A673 (cell line): ENCODE data around the gene ARHGEF9. TPM values are rescaled to one million over a fixed set of nuclear protein-coding genes. Genes with fewer than 3 reads are reported as not detected.

ENCODE experiments used
- BruUV-seq: library from RNA; stranded (reverse); fragments of 400-500 nt; replicated peaks from 2 replicates; lab custom pipeline; 2021; lab: Mats Ljungman, UMichigan
- CTCF ChIA-PET: fragments of 300-600 bp; sonication (Branson Sonifier 250); formaldehyde crosslinking; loops from one replicate; lab custom pipeline; 2022; ENCODE audit warnings: antibody characterized with exemption; lab: Charles Lee
- POLR2A ChIA-PET: fragments of 300-600 bp; sonication (Branson Sonifier 250); formaldehyde crosslinking; loops from one replicate; lab custom pipeline; 2022; ENCODE audit warnings: antibody characterized with exemption; ENCODE audit not compliant: low non-redundant PET; lab: Charles Lee
- DNase-seq: peaks from one replicate; pipeline ENCODE4 v3.0.0-alpha.2; 2015; ENCODE audit warnings: low spot score
- H3K27ac ChIP-seq: fragments of 200-600 bp; sonication (generic); 2 replicates; pipeline ENCODE4 v1.5.1; 2016; ENCODE audit warnings: mixed run types, low read depth, mild to moderate bottlenecking, mixed read lengths, antibody characterized with exemption, low read length; ENCODE audit not compliant: poor library complexity, severe bottlenecking
- H3K27me3 ChIP-seq: fragments of 200-600 bp; sonication (generic); replicated peaks from 2 replicates; pipeline ENCODE4 v1.6.1; 2017; ENCODE audit warnings: mixed run types, low read depth, mild to moderate bottlenecking, mixed read lengths, antibody characterized with exemption, low read length; ENCODE audit not compliant: insufficient read depth, poor library complexity
- H3K36me3 ChIP-seq: fragments of 200-600 bp; sonication (generic); 2 replicates; pipeline ENCODE4 v1.6.1; 2016; ENCODE audit warnings: mixed run types, mild to moderate bottlenecking, mixed read lengths, antibody characterized with exemption, low read length; ENCODE audit not compliant: insufficient read depth, poor library complexity, severe bottlenecking
- H3K4me1 ChIP-seq: fragments of 200-600 bp; sonication (generic); 2 replicates; pipeline ENCODE4 v1.6.1; 2017; ENCODE audit warnings: mixed run types, mild to moderate bottlenecking, mixed read lengths, antibody characterized with exemption, low read length; ENCODE audit not compliant: insufficient read depth, poor library complexity, severe bottlenecking
- H3K4me3 ChIP-seq: fragments of 200-600 bp; sonication (generic); 2 replicates; pipeline ENCODE4 v1.5.1; 2016; ENCODE audit warnings: low read depth, mixed run types, mild to moderate bottlenecking, mixed read lengths, low read length; ENCODE audit not compliant: poor library complexity, severe bottlenecking
- H3K9me3 ChIP-seq: fragments of 200-600 bp; sonication (generic); 2 replicates; pipeline ENCODE4 v1.6.1; 2016; ENCODE audit warnings: mixed run types, low read depth, mild to moderate bottlenecking, mixed read lengths, antibody characterized with exemption, low read length; ENCODE audit not compliant: poor library complexity, severe bottlenecking
- EZH2 ChIP-seq: fragments of 200-600 bp; sonication (generic); IDR thresholded peaks from 2 replicates; pipeline ENCODE4 v1.6.1; 2017; ENCODE audit warnings: borderline replicate concordance, low read depth, mild to moderate bottlenecking, mixed read lengths, antibody characterized with exemption, low read length; ENCODE audit not compliant: poor library complexity, severe bottlenecking
- intact Hi-C: fragments of 100-400 bp; cut with micrococcal nuclease; formaldehyde crosslinking; loops from one replicate; pipeline ENCODE4 v1.10.0; 2022; ENCODE audit not compliant: unreplicated experiment
- microRNA-seq: library from miRNA; unstranded; fragments of <30 nt; microRNA quantifications from one replicate; pipeline ENCODE4 v1.2.0, GENCODE V29; 2021
- total RNA-seq: library from RNA; stranded (reverse); gene quantifications from 2 replicates; pipeline ENCODE4 v1.2.3, GENCODE V29; 2021
- TF ChIP-seq, protein P1 (sequence below): fragments of 300-800, 200-600 bp; sonication (generic); conservative IDR thresholded peaks from 2 replicates; pipeline ENCODE4 v1.5.1; 2017; ENCODE audit warnings: low read depth, mild to moderate bottlenecking, antibody characterized with exemption, low read length, moderate library complexity, mixed read lengths

ARHGEF9 gene
- total RNA-seq, 1 experiment from 2014 or later: 10.3 TPM

DNA sequence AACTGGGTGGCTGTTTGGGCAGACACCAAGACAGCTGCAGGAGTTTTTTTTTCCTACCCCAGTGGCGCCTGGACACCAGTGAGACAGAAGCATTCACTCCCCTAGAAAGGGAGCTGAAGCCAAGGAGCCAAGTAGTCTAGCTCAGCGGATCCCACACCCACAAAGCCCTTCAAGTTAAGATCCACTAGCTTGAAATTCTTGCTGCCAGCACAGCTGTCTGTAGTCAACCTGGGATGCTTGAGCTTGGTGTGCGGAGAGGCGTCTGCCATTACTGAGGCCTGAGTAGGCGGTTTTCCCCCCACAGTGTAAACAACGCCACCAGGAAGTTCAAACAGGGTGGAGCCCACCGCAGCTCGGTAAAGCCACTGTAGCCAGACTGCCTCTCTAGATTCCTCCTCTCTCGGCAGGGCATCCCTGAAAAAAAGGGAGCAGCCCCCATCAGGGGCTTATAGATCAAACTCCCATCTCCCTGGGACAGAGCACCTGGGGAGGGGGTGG, 171.4 kb downstream of the ARHGEF9 start:
- Histone ChIP-seq H3K36me3 (no peaks in the 10 kb centered on the region), H3K27me3 (no peaks in the 10 kb centered on the region), H3K4me3 (no peak overlapping the region), H3K4me1 (no peaks in the 10 kb centered on the region), H3K27ac (no peak overlapping the region), H3K9me3 (no peaks in the 10 kb centered on the region)
- ChIA-PET POLR2A (no interaction called here), CTCF (no interaction called here)
- intact Hi-C loops: no loop called here
- BruUV-seq: no TSS peak
- no peak for DNase-seq
- TF ChIP-seq, protein P1, sequence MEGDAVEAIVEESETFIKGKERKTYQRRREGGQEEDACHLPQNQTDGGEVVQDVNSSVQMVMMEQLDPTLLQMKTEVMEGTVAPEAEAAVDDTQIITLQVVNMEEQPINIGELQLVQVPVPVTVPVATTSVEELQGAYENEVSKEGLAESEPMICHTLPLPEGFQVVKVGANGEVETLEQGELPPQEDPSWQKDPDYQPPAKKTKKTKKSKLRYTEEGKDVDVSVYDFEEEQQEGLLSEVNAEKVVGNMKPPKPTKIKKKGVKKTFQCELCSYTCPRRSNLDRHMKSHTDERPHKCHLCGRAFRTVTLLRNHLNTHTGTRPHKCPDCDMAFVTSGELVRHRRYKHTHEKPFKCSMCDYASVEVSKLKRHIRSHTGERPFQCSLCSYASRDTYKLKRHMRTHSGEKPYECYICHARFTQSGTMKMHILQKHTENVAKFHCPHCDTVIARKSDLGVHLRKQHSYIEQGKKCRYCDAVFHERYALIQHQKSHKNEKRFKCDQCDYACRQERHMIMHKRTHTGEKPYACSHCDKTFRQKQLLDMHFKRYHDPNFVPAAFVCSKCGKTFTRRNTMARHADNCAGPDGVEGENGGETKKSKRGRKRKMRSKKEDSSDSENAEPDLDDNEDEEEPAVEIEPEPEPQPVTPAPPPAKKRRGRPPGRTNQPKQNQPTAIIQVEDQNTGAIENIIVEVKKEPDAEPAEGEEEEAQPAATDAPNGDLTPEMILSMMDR: no peak
- no peak for TF ChIP-seq EZH2

DNA sequence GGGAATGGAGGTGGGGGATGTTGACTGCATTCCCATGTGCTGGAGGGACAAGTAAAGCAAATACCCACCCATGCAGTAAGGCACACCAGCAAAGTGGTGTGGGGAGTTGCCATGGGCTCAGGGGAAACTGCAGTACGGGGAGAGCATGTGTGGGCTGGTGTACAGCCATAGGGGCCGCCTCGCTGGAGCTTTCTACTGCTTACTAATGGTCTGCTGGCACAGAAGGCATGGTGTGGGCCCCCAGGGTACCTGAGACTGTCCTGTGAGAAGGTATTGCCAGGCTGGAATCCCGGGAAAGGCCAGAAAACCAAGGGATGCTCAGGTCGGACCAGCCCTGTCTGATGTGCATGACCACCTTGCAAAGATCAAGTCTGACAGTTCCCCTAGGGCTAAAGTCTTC, 199.1 kb downstream of the ARHGEF9 start:
- BruUV-seq: no TSS peak

More for the DNA sequence above, 199.1 kb downstream of the ARHGEF9 start:
- Histone ChIP-seq H3K27me3 (no peaks in the 10 kb centered on the region), H3K9me3 (peaks cover 18% of the 10 kb centered on the region), H3K36me3 (no peaks in the 10 kb centered on the region), H3K27ac (no peak overlapping the region), H3K4me3 (no peak overlapping the region), H3K4me1 (no peaks in the 10 kb centered on the region)
- DNase-seq: no peak
- intact Hi-C loops: no loop called here
- POLR2A ChIA-PET: no interaction called here
- no peak for TF ChIP-seq EZH2
- CTCF ChIA-PET: no interaction called here

Small RNAs within 50 kb of the gene (microRNA-seq; reads per million reads assigned to microRNA genes)
- gene MIR1468: 1.6 reads per million
